ENCODE measurements around the gene PTDSS2.

Gene PTDSS2

DNA sequence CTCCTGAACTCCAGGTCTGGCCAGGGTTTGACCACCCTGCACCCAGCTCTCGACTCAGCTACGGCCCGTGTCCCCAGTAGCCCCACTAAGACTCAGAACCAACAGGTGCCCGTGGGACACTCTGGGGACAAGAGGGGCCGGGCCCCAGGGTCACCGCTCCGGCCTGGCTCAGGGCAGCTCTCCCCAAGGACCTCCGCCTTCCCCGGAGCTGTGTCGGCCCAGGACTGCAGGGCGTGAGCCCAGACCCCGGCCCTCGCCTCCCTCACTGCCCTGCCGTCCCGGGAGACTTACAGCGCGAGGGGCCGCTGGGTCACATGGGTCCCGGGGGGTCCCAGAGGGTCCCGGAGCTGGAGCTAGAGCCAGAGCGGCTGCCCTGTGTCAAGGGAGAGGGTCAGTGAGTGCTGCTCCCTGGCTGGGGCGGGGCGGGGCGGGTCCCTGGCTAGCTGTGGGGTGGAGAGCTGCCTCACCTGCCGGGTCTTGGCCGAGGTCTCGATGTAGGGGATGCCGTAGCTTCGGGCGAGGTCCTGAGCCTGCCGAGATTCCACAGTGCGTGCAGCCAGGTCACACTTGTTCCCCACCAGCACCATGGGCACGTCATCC, 83.0 kb downstream of the PTDSS2 start:
- DNase-seq (ENCODE audit: low read depth), result no peak

DNA sequence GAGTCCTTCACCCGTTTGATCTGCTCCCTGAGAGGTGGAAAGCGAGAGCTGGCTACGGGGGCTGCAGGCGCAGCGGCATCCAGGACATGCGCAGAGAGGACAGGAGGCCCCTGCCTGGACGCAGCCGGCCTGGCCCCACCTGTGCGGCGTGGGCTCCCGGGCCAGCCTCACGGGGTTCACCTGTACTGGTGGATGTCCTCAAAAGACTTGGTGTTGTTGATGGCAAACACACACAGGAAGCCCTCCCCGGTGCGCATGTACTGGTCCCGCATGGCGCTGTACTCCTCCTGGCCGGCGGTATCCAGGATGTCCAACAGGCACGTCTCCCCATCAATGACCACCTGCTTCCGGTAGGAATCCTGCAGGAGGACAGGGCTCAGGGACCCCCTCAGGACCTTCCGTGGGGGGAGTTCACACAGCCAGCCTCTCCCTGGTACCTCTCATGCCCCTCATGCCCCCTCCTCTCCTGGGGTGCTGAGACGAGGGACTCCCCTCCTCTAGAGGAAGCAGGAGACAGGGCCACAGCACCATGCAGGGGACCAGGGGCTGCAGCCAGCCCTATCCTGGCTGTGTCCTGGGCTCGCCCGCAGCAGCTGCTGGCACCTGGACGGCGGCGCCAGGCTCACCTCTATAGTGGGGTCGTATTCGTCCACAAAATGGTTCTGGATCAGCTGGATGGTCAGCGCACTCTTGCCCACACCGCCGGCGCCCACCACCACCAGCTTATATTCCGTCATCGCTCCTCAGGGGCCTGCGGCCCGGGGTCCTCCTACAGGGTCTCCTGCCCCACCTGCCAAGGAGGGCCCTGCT, 83.7 kb downstream of the PTDSS2 start:
- no peak for DNase-seq (ENCODE audit: low read depth)

DNA sequence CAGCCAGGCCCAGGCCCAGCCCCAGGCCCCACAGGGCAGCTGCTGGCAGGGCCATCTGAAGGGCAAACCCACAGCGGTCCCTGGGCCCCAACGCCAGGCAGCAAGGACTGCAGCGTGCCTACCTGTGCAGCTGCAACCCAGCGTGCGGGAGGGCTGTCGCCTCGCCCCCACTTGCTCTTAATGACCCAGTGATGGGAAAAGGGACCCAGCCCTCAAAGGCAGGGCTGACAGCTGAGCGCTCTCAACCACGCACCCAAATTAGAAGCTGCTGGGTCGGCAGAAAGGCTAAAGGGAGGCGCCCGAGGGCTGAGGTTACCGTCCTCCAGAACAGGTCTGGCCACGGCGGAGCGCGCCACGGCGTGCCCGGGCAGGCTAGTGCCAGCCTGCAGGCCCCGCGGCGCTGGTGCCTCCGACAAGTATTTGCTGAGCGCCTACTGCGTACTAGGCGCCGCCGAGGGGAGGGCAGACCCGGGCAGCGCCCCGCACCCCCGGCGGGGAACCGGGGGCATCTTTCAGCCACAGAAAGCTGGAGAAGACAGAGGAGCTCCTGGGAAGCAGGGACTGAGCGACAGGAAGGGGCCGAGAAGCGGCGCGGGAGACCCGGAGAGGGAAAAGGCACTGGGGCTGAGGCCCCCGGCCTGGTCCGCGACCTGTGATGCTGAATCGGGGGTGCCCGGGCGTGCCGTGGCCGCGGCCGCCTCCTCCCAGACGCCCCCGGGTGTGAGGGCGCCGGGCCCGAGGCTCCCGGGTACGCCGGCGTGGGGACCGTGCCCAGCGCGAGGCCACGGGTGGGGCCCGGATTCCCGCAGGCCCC, 84.5 kb downstream of the PTDSS2 start:
- DNase-seq (ENCODE audit: low read depth), result no peak

DNA sequence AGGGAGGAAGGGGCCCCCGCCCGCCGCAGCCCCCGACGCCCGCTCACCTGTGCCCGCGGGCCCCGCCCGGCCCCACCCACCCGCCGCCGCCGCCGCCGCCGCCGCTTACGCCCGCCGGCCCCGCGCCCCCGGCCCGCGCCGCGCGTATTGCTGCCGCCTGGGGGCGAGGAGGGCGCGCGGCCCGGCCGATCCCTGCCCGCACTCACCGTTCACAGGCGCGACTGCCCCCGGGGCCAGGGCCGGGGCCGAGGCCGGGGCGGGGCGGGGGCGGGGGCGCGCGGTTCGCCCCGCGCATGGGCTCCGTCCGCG, 85.1 kb downstream of the PTDSS2 start:
- no peak for DNase-seq (ENCODE audit: low read depth)

DNA sequence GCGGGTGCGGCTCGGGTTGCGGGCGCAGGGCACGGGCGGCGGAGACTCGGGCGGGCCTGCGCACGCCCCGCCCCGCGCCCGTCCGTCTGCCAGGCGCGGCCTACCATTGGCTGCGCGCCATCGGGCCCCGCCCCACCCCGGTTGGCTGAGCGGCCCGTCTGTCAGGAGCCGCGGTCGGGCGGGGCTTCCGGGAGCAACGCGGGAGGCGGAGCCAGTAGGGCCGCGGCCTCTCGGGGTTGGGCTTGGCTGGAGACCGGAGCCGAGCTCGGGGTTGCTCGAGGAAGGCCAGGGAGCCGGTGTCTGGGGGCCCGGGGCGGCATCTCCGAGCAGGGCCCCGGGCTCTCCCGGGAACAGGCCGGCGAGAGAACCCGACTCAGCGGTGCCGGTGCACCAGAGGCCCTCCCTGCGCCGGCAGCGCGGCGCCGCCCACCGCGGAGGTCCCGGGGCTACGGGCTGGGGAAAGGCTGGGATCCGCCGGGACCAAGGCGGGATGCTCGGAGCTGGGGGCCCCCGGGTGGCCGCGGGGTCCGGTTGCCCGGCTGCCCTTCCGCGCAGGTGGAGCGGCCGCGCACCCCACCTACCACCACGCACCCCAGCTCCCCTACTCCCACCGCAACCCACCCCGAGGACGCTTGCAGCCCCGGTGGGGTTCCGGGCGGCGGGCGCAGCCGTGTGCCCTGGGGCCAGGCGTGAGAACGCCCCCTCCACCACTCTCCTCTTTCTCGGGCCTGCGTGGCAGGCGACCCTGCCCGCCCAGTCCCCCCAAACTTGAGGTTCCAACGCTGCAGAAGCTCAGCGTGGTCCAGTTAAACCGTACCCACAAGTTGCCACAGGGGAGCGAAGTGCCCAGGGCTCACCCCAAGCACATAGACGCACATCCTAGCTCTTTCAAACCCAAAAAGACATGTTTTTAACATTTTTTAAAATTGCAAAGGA, 85.7 kb downstream of the PTDSS2 start, which contains the start of gene HRAS:
Gene HRAS, minus strand, starts transcription at position 58 of the 936 bp plus-strand sequence.
- peak; percentile 94 for DNase-seq (ENCODE audit: low read depth)

DNA sequence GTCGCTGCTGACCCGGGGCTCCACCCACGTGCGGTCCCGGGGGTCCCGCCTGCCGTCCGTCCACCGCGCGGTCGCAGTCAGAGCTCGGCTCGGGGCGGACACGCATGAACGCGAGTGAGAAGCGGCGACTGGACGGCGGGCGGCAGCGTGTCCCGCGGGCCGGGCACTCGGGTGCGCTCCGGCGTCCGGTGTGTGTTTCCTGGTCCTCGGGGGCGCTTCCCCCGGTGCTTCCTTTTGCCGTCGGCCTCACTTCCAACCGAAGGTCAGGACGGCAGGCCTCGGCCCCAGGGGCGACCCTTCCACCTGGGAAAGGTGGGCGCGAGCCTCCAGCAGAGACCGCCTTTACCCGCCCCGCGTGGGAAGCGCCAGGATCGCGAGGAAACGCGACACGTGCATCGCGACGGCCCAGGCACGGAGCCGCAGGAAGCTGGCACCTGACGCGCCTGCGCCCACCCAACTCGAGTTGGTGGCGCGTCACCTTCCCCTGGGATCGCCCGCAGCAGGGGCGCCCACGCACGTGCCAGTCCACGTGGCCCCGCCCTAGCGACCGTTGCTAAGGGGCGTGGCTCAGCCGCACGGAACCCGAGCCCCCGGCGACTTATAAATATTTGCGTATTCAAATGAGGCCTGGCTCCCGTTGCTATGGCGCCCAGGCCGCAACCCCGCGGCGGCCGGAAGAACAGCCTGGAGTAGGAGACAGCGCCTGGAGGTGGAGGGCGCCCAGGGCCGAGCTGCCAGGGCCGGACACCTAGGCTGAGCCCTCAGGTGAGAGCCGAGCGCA, 87.0 kb downstream of the PTDSS2 start, which contains the start of gene LRRC56:
Gene LRRC56, plus strand, starts transcription at position 687 of the 781 bp plus-strand sequence. CDS start 3,158 bp downstream, outside the sequence.
- DNase-seq (ENCODE audit: low read depth), result peak; percentile 76

DNA sequence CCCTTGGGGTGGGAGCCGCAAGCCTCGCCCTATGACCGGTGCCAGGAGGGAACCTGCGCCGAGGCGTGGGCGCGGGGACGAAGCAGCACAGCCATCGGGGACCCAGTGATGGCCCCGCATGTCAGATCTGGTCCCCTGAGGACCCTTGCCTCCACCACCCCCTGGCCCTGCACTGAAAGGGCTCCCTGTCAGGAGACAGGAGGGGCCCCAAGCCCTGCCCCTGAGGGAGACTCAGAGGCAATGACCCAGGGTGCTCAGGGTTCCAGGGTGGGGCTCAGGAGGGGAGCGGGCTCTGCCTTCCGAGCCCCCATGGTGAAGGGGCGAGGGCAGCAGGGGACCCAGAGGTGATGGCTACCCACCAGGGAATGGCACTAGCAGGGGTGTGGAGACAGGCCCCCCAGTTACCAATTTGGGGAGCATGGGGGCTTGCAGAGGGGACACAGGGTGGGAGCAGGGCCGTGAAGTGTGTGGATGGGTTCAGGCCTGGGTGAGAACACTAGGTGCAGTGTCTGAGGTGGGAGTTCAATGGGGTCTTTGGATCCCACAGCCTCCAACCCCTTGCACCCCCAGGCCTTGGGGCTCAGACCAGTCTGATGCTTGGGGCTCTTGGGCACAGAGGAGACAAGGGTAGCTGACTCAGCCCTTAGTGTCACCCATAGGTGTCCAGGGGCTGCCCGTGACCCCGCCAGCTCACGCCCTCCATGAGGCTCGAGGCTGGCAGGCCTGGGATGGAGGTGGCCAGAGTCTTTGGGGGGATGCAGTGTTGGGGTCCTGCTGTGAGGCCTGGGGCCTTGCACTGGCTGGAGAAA, 87.7 kb downstream of the PTDSS2 start:
- no peak for DNase-seq (ENCODE audit: low read depth)

DNA sequence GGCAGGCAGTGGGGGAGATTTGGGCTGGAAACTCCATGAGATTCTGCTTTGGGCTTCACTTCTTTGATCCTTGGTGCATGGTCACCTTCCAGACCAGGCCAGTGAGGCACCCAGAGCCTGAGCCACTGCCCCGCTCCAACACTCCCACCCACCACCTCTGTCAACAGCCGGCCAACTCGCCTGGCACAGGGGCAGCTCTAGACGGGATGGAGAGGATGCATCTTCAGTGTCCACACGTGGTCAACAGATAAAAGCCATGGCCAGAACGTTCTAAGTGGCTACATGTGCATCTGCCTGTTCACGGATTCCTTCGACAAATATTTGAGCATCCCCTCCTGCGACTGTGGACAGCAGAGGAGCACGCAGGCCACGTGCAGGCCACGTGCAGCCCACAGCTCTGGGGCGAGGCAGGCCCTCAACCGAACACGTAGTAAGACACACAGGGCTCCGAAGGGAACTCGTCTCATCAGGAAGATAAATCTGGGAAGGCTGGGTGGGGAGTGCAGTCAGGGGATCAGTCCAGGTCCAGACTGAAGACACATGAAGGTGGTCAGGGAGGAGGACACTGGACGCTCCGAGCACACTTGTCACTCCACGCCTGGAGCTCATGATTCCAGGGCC, 88.5 kb downstream of the PTDSS2 start:
- no peak for DNase-seq (ENCODE audit: low read depth)

DNA sequence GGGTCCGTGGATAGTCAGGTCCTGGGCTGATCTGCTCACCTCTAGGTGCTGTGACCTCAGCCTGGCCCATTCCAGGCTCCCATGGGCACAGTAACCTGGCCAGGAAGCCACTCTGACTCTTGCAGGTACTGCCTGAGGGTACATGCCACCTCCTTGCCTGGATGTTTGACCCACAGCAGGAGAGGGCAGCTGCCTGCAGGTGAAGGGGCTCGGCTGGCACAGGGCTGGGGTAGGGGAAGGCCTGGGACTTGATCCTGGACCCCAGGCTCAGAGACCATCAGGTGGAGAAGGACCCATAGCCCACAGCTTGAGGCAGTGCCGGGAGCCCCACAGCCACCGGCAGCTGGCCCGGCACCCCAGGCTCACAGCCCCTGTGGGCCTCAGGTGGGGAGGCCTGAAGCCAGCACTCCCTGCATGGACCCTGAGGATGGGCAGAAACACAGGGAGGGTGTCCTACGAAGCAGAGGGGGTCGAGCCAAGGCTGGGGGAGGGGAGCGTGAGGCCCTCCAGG, 89.9 kb downstream of the PTDSS2 start:
- DNase-seq (ENCODE audit: low read depth), result no peak

Data from fibroblast of gingiva (primary cell).